Measurements from ENCODE around the gene NDC1.

DNA sequence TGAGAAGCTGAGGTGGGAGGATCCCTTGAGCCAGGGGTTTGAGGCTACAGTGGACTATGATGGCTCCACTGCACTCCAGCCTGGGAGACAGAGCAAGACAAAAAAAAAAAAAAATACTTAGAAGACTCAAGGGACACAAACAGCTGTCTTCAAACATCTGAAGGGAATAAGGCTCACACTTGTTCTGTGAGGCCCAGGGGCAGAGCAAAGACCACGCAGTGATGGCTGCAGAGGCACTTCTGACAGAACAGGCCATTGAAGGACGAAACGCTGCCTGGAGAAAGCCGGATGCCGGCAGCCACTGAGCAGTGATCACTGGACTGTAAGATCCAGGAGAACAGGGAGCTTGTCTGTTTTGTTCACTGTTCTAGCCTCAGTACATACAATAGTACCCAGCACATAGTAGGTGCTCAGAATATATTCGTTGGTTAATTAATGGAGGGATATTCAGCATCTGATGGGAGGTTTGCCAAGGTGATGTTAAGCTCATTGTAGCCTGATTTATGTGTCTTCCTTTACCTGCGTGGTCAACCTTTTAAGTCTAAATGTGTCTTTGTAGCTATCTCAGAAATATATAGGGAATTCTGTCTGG is 12.1 kb upstream of the NDC1 start:
- TF ChIP-seq, protein P1, sequence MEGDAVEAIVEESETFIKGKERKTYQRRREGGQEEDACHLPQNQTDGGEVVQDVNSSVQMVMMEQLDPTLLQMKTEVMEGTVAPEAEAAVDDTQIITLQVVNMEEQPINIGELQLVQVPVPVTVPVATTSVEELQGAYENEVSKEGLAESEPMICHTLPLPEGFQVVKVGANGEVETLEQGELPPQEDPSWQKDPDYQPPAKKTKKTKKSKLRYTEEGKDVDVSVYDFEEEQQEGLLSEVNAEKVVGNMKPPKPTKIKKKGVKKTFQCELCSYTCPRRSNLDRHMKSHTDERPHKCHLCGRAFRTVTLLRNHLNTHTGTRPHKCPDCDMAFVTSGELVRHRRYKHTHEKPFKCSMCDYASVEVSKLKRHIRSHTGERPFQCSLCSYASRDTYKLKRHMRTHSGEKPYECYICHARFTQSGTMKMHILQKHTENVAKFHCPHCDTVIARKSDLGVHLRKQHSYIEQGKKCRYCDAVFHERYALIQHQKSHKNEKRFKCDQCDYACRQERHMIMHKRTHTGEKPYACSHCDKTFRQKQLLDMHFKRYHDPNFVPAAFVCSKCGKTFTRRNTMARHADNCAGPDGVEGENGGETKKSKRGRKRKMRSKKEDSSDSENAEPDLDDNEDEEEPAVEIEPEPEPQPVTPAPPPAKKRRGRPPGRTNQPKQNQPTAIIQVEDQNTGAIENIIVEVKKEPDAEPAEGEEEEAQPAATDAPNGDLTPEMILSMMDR (IDR thresholded peaks at IDR 0.05; ENCODE audit: borderline replicate concordance, extremely low read depth, low read length, poor library complexity, severe bottlenecking), result no peak
- no peak for TF ChIP-seq EZH2 (IDR thresholded peaks at IDR 0.05; ENCODE audit: borderline replicate concordance, low read depth, low read length, severe bottlenecking)

All from DND-41 (cell line).